Ureter (tissue), 1 donor: ENCODE measurements around the gene TMTC1. TPM values are rescaled to one million over a fixed set of nuclear protein-coding genes. Genes with fewer than 3 reads are reported as not detected.

Experiments used
- DNase-seq: peaks from one replicate; pipeline ENCODE4 v3.0.0-alpha.2; 2020; ENCODE audit warnings: low spot score
- total RNA-seq: library from RNA; stranded (reverse); gene quantifications from one replicate; pipeline ENCODE4 v1.2.4, GENCODE V29; 2023
- donor health status: DM: yes; HTN: yes; CAD: no.

TMTC1 gene
- total RNA-seq, 1 donor from 2014 or later: 48.3 TPM

- DNase-seq: no peak
These were observed 331.9 kb downstream of the TMTC1 start for GRCh38 chr12:29451888-29452287.
